ENCODE measurements around the gene LRFN4. TPM values are rescaled to one million over a fixed set of nuclear protein-coding genes. Genes with fewer than 3 reads are reported as not detected.

The LRFN4 gene
- total and polyA plus RNA-seq, 4 donors: 0.75 to 3.4 (median 1.5) TPM; not detected in 1

DNA sequence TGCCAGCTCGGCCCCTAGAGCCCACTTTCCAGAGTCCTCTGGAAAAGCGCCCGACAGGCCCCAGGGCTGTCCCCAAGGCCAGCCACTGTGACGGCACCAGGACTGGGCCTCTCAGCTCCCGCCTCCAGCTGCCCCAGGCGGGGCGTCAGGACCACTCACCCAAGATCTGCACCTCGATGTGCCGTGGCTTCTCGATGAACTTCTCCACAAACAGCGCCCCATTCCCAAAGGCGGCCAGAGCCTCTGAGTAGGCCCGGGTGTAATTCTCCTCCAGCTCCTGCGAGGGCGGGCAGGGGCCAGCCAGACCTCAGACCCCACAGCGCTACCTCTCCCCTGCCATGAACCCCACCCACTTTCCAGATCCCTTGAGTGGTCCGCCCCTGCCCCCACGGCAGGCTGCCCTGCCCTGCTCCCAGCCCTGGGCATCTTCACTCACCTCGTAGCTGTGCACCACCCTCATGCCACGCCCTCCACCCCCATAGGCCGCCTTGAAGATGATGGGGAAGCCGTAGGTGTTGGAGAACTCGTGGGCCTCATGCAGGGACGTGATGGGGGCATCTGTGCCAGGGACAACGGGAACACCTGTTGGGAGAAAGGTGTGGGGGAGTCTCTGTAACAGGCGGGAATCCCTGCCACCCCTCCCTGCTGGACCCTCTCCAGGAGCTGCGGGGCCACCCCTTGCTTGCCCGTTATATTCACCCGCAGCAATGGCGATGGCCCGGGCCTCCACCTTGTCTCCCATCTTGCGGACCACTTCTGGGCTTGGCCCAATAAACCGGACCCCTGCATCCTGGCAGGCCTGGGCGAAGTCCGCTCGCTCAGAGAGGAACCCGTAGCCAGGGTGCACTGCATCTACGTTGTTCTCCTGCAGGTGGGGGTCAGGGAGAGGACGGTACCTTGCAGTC is 14.0 kb downstream of the LRFN4 start (continued):
- TF ChIP-seq ZBTB33 (IDR thresholded peaks at IDR 0.05): no peak

DNA sequence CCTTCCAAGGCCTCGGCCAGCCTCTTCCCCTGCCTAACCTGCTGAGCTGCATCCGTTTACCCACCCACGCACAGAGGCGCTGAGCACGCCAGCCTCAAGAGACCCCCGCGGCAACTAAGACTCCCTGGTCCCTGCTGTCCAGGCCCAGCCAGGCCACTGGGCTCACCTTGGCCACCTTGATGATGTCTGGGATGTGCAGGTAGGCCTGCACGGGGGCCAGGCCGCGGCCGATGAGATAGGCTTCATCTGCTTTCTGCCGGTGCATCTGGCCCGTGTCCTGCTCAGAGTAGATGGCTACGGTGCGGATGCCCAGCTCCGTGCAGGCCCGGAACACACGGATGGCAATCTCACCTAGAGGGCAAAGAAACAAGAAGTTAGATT is 14.6 kb downstream of the LRFN4 start:
- Histone ChIP-seq H3K9me3 (ENCODE audit: control insufficient read depth in 4 of 4, low read length in 3 of 4) (no peaks in the 10 kb centered on the region), H3K4me3 (ENCODE audit: low read depth in 1 of 3, low read length in 3 of 3) (no peak overlapping the region), H3K36me3 (ENCODE audit: control insufficient read depth in 4 of 4, insufficient read depth in 3 of 4, low read depth in 1 of 4, low read length in 3 of 4) (peaks cover 12 to 31% (median 27%) of the 10 kb centered on the region in 4 donors), H3K4me1 (ENCODE audit: control insufficient read depth in 4 of 4, insufficient read depth in 4 of 4, low read length in 3 of 4) (peaks cover 2 to 16% (median 8%) of the 10 kb centered on the region in 4 donors), H3K9ac (ENCODE audit: low read depth in 1 of 2, low read length in 2 of 2) (no peak overlapping the region), H3K27me3 (ENCODE audit: control insufficient read depth in 4 of 4, insufficient read depth in 4 of 4, low read length in 3 of 4) (no peaks in the 10 kb centered on the region), H3K27ac (ENCODE audit: low read depth in 1 of 2, low read length in 2 of 2) (no peak overlapping the region)
- WGBS: 96% methylated on average over 18 of the region's 18 CpGs
- TF ChIP-seq SP1 (IDR thresholded peaks at IDR 0.05): no peak
- no peak for TF ChIP-seq MAX (IDR thresholded peaks at IDR 0.05)
- TF ChIP-seq ZBTB33 (IDR thresholded peaks at IDR 0.05): no peak
- TF ChIP-seq HNF4A (conservative IDR thresholded peaks at IDR 0.05): no peak
- no peak for TF ChIP-seq ATF3 (IDR thresholded peaks at IDR 0.05)
- no peak for TF ChIP-seq FOXA1 (IDR thresholded peaks at IDR 0.05)
- no peak for TF ChIP-seq FOXA2 (IDR thresholded peaks at IDR 0.05)
- no peak for TF ChIP-seq YY1 (IDR thresholded peaks at IDR 0.05)
- TF ChIP-seq, protein P1, sequence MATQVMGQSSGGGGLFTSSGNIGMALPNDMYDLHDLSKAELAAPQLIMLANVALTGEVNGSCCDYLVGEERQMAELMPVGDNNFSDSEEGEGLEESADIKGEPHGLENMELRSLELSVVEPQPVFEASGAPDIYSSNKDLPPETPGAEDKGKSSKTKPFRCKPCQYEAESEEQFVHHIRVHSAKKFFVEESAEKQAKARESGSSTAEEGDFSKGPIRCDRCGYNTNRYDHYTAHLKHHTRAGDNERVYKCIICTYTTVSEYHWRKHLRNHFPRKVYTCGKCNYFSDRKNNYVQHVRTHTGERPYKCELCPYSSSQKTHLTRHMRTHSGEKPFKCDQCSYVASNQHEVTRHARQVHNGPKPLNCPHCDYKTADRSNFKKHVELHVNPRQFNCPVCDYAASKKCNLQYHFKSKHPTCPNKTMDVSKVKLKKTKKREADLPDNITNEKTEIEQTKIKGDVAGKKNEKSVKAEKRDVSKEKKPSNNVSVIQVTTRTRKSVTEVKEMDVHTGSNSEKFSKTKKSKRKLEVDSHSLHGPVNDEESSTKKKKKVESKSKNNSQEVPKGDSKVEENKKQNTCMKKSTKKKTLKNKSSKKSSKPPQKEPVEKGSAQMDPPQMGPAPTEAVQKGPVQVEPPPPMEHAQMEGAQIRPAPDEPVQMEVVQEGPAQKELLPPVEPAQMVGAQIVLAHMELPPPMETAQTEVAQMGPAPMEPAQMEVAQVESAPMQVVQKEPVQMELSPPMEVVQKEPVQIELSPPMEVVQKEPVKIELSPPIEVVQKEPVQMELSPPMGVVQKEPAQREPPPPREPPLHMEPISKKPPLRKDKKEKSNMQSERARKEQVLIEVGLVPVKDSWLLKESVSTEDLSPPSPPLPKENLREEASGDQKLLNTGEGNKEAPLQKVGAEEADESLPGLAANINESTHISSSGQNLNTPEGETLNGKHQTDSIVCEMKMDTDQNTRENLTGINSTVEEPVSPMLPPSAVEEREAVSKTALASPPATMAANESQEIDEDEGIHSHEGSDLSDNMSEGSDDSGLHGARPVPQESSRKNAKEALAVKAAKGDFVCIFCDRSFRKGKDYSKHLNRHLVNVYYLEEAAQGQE (IDR thresholded peaks at IDR 0.05): no peak
- TF ChIP-seq TAF1 (conservative IDR thresholded peaks at IDR 0.05): no peak
- TF ChIP-seq HNF4G (IDR thresholded peaks at IDR 0.05): no peak
- no peak for TF ChIP-seq CTCF (IDR thresholded peaks at IDR 0.05; ENCODE audit: low read depth, low read length, missing input control)
- TF ChIP-seq RAD21 (IDR thresholded peaks at IDR 0.05): no peak
- no peak for TF ChIP-seq GABPA (IDR thresholded peaks at IDR 0.05 in 1 of 2, conservative IDR thresholded peaks at IDR 0.05 in 1 of 2)
- TF ChIP-seq JUND (IDR thresholded peaks at IDR 0.05): no peak
- no peak for TF ChIP-seq NR2F2 (IDR thresholded peaks at IDR 0.05)
- TF ChIP-seq RXRA (IDR thresholded peaks at IDR 0.05): no peak
- no peak for DNase-seq (ENCODE audit: low spot score)

Data from liver (tissue), 9 donors.